Fibroblast of mammary gland (primary cell): Measurements from ENCODE around the gene MTM1.

Experiments used
- DNase-seq: peaks from one replicate; pipeline ENCODE4 v3.0.0-alpha.2; 2010; ENCODE audit warnings: low read depth
- H3K4me3 ChIP-seq: 2 replicates; pipeline ENCODE4 v1.5.1; 2011; ENCODE audit warnings: low read depth, mild to moderate bottlenecking, low read length, moderate library complexity; ENCODE audit not compliant: control insufficient read depth
- CTCF ChIP-seq: conservative IDR thresholded peaks from 2 replicates; pipeline ENCODE4 v1.5.1; 2011; ENCODE audit warnings: low read depth, low read length, inconsistent platforms; ENCODE audit not compliant: control insufficient read depth, insufficient read depth

Gene MTM1

GRCh38 chrX:150530821-150531220 lies 37.6 kb upstream of the MTM1 start:
- no peak for TF ChIP-seq CTCF
- no peak for DNase-seq
- no peak overlapping the region for H3K4me3 ChIP-seq

- H3K4me3 ChIP-seq, result no peak overlapping the region
- no peak for TF ChIP-seq CTCF
- no peak for DNase-seq
Measured at GRCh38 chrX:150531467-150531866, 37.0 kb upstream of the MTM1 start.

- H3K4me3 ChIP-seq, result no peak overlapping the region
- DNase-seq, result no peak
- TF ChIP-seq CTCF, result no peak
Measured at GRCh38 chrX:150533863-150534262, 34.6 kb upstream of the MTM1 start.

- peak; percentile 7 for DNase-seq
- peak; percentile 24 for TF ChIP-seq CTCF
- no peak overlapping the region for H3K4me3 ChIP-seq
Measured at GRCh38 chrX:150536455-150537116, 31.8 kb upstream of the MTM1 start.

GRCh38 chrX:150537851-150538250 lies 30.6 kb upstream of the MTM1 start:
- TF ChIP-seq CTCF, result no peak
- DNase-seq, result no peak
- no peak overlapping the region for H3K4me3 ChIP-seq

- no peak for TF ChIP-seq CTCF
- H3K4me3 ChIP-seq, result no peak overlapping the region
- DNase-seq, result no peak
Measured at GRCh38 chrX:150540965-150541364, 27.5 kb upstream of the MTM1 start.

- DNase-seq, result no peak
- no peak overlapping the region for H3K4me3 ChIP-seq
- TF ChIP-seq CTCF, result no peak
Measured at GRCh38 chrX:150542846-150543229, 25.6 kb upstream of the MTM1 start.
